GM03348 (cell line): ENCODE measurements around the gene ANKRD28.
A peak's percentile ranks its signal among the peaks of the same experiment; 100 is the strongest.

Experiments
- DNase-seq: peaks from one replicate; pipeline ENCODE4 v3.0.0; 2012; ENCODE audit warnings: low spot score

The ANKRD28 gene

GRCh38 chr3:15722877-15723623, 74.7 kb downstream of the ANKRD28 start:
- DNase-seq: no peak

GRCh38 chr3:15716178-15716577, 81.6 kb downstream of the ANKRD28 start:
- no peak for DNase-seq

DNA sequence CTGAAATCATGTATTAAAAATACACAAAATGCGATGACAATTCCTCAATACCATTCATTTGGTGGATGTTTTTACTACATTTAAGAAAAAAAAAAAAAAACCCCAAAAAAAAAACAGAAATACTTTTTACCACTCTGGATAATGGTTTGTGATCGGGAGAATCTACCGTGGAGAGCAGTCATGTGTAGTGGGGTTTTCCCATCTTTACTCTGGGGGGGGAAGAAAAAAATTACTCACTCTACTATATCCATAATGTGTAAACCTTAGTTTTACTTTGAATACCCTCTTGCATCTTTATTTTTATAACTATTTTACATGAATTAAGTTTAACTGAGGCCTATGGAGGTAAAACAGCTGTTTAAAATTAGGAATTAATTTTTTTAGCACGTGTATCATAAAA, 83.3 kb downstream of the ANKRD28 start:
- no peak for DNase-seq

- DNase-seq: no peak
Measured at GRCh38 chr3:15713364-15713763, 84.4 kb downstream of the ANKRD28 start.

GRCh38 chr3:15711281-15711680, 86.5 kb downstream of the ANKRD28 start:
- DNase-seq: no peak

- peak; percentile 26 for DNase-seq
Measured at GRCh38 chr3:15708882-15709677, 88.7 kb downstream of the ANKRD28 start.

GRCh38 chr3:15707779-15708178, 90.0 kb downstream of the ANKRD28 start:
- no peak for DNase-seq

DNA sequence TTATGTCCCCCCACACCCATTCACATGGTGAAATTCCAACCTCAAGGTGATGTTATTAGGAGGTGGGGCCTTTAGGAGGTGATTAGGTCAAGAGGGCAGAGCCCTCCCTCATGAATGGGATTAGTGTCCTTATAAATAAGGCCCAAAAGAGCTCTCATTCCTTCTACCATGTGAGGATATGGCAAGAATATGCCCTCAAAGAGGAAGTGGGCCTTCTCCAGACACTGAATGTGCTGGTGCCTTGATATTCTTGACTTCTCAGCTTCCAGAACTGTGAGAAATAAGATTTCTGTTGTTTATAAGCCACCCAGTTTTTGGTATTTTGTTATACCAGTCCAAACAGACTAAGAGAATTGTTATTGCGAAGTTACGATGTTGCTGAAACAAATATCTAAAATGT, 94.4 kb downstream of the ANKRD28 start:
- no peak for DNase-seq

- no peak for DNase-seq
Measured at GRCh38 chr3:15694628-15695027, 103.2 kb downstream of the ANKRD28 start.

GRCh38 chr3:15693355-15693754, 104.4 kb downstream of the ANKRD28 start:
- DNase-seq: peak; percentile 9

GRCh38 chr3:15690748-15691147, 107.0 kb downstream of the ANKRD28 start:
- no peak for DNase-seq

- DNase-seq: no peak
Measured at GRCh38 chr3:15690230-15690629, 107.5 kb downstream of the ANKRD28 start.

- DNase-seq: no peak
Measured at GRCh38 chr3:15685927-15686326, 111.9 kb downstream of the ANKRD28 start.

DNA sequence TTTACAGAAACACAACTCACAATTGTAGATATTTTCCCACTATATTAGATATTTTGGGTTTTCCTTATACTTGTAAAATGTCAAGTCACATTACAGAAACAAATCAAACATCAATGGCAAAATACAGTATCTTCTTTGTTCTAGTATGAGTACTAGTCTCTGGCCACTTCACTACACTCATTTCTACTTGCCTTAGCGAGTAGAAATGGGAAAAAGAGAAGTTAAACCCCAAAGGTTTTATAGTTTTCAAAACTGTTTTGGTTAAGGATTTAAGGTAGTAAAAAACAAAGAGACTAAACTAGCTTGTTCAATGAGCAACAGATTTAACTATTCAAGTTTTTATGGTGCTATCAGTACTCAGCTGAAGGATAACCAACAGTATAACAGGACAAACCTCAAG, 114.5 kb downstream of the ANKRD28 start:
- no peak for DNase-seq

GRCh38 chr3:15682561-15683185, 115.1 kb downstream of the ANKRD28 start:
- peak; percentile 18 for DNase-seq

DNA sequence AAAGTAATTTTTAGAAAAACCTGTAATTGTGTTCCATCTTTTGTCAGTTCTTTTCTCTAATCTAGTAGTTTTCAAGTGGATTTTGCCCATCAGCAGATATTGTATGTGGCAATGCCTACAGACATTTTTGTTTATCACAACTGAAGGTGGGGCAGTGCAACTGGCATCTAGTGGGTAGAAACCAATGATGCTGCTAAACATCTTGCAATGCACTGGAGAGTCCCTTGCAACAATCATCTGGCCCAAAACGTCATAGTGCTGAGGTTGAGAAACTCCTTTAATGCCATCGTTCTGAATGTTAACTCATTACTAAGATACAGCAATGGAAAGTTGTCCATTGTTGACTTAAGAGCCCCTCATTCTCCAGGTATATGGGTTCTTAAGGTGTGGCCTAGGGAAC, 116.1 kb downstream of the ANKRD28 start:
- DNase-seq: no peak

- no peak for DNase-seq
Measured at GRCh38 chr3:15679306-15679705, 118.5 kb downstream of the ANKRD28 start.

DNA sequence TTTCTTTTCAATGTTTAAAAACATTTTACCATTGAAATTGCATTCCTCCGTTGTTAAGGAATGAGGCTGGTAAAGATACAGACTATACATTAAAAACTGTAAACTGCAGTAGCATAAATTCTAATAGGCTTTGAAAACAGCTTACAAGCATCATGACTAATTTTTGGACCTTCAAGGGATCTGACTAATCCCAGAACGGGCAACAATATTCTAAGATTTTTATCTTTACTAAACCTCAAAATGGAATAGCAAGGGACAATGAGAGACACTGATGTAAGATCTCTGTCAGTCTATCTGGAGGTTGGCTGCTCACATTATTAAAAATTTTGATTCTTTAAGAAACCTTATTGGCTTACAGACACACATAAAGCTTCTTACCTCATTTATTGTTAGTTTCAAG, 121.5 kb downstream of the ANKRD28 start:
- no peak for DNase-seq

DNA sequence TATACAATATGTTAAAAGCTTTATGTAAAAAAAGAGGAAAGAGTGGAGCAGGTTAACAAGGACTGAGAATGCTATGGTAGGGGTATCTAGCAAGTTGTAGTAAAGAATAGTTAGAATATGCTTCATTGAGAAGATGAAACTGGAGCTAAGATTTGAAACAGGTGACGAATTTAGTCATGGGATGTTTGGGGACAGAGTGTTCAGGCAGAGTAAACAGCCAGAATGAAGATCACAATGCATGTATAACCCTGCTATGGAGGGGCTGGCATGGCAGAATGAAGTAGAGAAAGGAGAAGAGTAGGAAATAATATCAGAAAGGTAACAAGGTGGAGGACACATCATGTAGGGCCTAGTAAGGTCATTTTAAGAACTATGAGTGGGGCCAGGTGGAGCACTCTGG, 124.2 kb downstream of the ANKRD28 start:
- DNase-seq: no peak

DNA sequence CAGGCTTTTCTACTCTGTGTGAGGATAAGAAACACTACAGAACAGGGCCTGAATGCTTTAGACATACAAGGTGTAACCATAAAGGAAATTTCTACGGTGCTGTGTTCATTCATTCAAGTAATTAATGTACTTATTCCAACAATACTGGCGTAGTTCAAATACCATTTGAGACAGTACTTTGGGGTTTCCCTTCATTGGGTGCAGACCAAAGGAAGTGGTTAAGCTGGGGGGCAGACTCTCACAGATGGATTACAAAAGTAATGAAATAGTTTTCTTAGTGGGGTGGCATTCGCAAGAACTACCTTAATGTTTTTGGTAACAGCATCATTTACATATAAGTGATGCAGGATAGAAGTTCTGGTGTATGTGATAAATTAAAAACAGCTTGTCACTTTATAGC, 130.3 kb downstream of the ANKRD28 start:
- no peak for DNase-seq

DNA sequence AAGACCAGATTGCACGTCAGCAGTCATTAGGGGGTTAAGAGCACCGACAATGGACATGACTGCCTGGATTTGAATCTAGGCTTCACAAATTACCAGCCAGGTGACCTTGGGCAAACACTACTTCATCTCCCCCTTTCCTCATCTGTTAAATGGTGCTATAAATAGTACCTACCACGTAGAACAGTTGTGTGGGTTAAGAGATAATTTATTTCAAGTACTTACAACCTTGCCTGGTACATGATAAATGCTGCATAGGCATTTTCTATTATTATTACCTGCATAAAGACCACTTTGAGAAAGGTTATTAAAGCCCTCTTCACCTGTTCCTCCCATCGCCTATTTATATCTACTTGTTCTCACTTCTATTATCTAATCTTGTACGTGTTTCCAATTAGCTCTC, 131.5 kb downstream of the ANKRD28 start:
- DNase-seq: no peak

DNA sequence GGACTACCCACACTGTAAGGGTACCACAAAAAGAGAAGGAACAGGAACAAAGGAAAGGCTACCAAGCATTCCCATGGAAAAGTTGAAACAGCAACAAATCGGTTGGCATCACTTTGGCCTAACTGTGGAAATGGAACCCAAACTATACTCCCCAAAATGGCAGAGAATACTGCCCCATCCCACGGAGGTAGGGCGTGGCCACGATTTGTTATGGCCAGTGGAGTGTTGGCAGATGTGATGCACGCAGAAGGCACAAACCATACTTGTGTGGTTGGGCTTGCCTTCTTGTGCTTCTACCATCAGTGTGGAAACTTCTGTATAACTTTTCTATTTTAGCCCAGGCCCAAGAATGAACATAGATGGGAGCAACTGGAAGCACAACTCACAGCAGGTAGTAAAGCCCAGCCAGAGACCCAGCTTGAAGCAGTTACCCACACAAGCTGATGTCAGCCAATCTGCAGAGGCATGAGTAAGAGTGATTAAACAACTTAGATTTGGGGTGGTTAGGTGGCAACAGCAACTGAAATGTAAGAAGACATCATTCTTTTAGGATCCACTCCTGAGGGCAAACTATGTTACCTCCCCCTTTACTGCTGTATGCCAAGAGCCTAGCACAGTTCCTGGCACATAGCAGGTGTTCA, 132.1 kb downstream of the ANKRD28 start:
- no peak for DNase-seq

GRCh38 chr3:15664144-15664543, 133.6 kb downstream of the ANKRD28 start:
- DNase-seq: no peak
